Activated T-helper 1 cell treated with anti-CD3 and anti-CD28 coated beads, Interleukin-12 subunit alpha, Interleukin-12 subunit beta, Interleukin-2, Interleukin-4 antibody, amounts not matched to agents 30 ng/mL and 10 ng/mL and 1 ng/mL, durations not matched to agents 14 hours and 24 hours and 36 hours (primary cell): ENCODE measurements around the gene CD28. TPM values are rescaled to one million over a fixed set of nuclear protein-coding genes. Genes with fewer than 3 reads are reported as not detected.
"Not testable (repeated sequence)": the region's sequence is repeated elsewhere in the genome, so short reads cannot be mapped to it uniquely, and the experiment has no call there.

Experiments used
- DNase-seq: peaks from one replicate; pipeline ENCODE4 v3.0.0; 2021; ENCODE audit warnings: low spot score
- H3K27ac Mint-ChIP-seq: one replicate; pipeline ENCODE4 v1.8.0; 2021; ENCODE audit warnings: mild to moderate bottlenecking, mixed read lengths
- H3K27me3 Mint-ChIP-seq: one replicate; pipeline ENCODE4 v1.8.0; 2022; ENCODE audit warnings: mild to moderate bottlenecking, moderate library complexity, mixed read lengths; ENCODE audit not compliant: insufficient read depth
- H3K36me3 Mint-ChIP-seq: one replicate; pipeline ENCODE4 v1.8.0; 2021; ENCODE audit warnings: low read depth, mixed read lengths
- H3K4me1 Mint-ChIP-seq: one replicate; pipeline ENCODE4 v1.8.0; 2021; ENCODE audit warnings: low read depth, mixed read lengths
- H3K4me3 Mint-ChIP-seq: one replicate; pipeline ENCODE4 v1.8.0; 2021; ENCODE audit warnings: mild to moderate bottlenecking, moderate library complexity, mixed read lengths
- H3K9me3 Mint-ChIP-seq: one replicate; pipeline ENCODE4 v1.8.0; 2021; ENCODE audit warnings: mixed read lengths
- intact Hi-C: fragments of 100-400 bp; cut with micrococcal nuclease; formaldehyde crosslinking; loops from one replicate; pipeline ENCODE4 v1.15.1; 2024
- total RNA-seq: library from RNA; stranded (reverse); gene quantifications from 2 replicates; pipeline ENCODE4 v1.2.3, GENCODE V29; 2022

CD28 gene
- total RNA-seq, 1 donor from 2014 or later, result 132 TPM

DNA sequence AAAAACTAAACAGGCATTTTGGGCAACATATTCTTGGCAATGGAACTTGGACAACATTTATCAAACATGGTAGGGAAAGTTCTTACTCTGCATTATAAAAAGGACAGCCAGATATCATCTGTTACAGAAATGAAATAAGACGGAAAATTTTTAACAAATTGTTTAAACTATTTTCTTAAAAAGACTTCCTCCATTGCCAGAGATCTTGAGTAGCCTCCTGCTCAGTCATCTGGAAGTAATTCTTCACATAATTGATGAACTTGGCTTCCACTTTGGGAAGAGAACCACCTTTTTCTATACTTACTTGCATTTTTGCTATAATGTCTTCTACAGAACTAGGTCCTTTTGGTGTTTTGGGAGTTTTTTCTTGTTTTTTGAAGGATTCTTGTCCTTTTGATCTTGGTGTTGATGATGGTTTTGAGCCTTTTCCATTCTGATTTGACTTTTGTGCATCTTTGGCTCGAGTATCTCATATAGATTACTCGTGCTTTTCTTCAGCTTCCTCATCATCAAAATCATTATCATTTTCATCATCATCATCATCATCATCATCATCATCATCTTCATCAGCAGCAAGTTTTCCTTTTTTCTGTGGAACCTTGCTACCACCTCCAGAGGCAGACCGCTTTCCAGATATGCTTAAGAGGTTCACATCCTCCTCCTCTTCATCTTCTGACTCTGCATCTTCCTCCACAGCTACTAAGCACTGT, 66.2 kb downstream of the CD28 start:
- intact Hi-C loops, result no loop called here
- peaks cover 25% of the 10 kb centered on the region for H3K4me1 Mint-ChIP-seq
- no peak overlapping the region for H3K4me3 Mint-ChIP-seq
- no peaks in the 10 kb centered on the region for H3K27me3 Mint-ChIP-seq
- DNase-seq, result no peak
- H3K9me3 Mint-ChIP-seq, result peaks cover 29% of the 10 kb centered on the region
- H3K27ac Mint-ChIP-seq, result no peak overlapping the region
- H3K36me3 Mint-ChIP-seq, result peaks cover 39% of the 10 kb centered on the region

DNA sequence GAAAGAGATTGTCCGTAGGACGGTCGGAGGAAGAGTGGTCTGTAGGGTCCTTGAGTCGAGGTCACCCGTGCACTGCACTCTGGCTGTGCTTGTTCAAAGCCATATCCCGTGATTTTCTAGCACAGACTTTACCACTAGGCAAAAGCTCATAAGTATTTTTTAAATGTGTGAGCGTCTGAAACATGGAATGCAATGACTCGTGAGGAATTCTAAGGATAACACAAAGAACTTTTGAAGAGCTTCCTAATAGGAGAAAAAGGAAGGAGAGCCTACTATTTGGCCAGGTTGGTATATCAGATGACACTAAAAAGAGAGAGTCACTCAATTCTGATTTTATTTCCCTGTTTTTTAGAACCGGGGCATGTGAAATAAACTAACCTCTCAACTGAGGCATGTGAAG, 68.3 kb downstream of the CD28 start:
- intact Hi-C loops, result no loop called here
- Mint-ChIP-seq H3K36me3 (peaks cover 30% of the 10 kb centered on the region), H3K27ac (no peak overlapping the region), H3K4me1 (peaks cover 34% of the 10 kb centered on the region), H3K27me3 (no peaks in the 10 kb centered on the region), H3K9me3 (peaks cover 21% of the 10 kb centered on the region), H3K4me3 (no peak overlapping the region)
- no peak for DNase-seq

DNA sequence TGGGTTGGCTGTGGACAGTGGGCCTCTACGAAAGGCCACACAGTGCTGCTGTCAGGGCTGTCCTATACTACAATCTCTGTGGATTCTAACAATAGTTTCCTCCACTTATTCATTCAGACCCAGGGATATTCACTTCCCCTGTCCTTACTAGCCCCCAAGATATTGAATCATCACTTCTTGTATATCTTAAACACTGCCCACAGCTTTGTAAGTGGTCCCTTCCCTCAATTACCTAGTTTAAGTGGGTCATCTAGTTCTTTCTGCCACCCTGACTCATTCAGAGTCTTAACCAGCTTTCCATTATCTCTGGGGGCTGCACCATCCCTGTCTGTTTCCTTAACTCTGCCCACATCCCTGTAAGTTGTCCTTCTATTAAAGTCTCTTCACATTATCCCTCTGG, 69.2 kb downstream of the CD28 start:
- no peak overlapping the region for H3K4me3 Mint-ChIP-seq
- H3K9me3 Mint-ChIP-seq, result peaks cover 20% of the 10 kb centered on the region
- no peak for DNase-seq
- H3K27me3 Mint-ChIP-seq, result no peaks in the 10 kb centered on the region
- no peak overlapping the region for H3K27ac Mint-ChIP-seq
- peaks cover 22% of the 10 kb centered on the region for H3K36me3 Mint-ChIP-seq
- intact Hi-C loops, result no loop called here
- peaks cover 41% of the 10 kb centered on the region for H3K4me1 Mint-ChIP-seq

DNA sequence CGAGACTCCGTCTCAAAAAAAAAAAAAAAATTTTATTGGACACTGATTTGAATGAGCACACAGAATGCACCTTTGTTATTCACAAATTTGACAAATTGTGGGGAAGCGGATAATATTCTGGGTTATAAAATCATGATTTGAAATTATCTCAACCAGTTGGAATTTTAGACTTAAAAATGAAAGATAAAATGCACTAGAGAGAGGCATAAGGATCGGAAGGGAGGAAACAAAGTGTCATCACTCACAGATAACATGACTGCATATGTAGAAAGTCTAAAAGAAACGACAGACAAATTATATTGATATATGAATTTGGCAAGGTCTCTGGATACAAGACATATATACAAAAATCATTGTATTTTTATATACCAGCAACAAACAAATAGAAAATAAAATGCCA, 70.6 kb downstream of the CD28 start:
- no peak overlapping the region for H3K27ac Mint-ChIP-seq
- peaks cover 45% of the 10 kb centered on the region for H3K4me1 Mint-ChIP-seq
- no peak overlapping the region for H3K4me3 Mint-ChIP-seq
- peaks cover 20% of the 10 kb centered on the region for H3K9me3 Mint-ChIP-seq
- intact Hi-C loops, result no loop called here
- no peak for DNase-seq
- H3K36me3 Mint-ChIP-seq, result peaks cover 22% of the 10 kb centered on the region
- H3K27me3 Mint-ChIP-seq, result no peaks in the 10 kb centered on the region

- H3K27me3 Mint-ChIP-seq, DNase-seq, intact Hi-C loops, H3K4me3 Mint-ChIP-seq: not testable (repeated sequence)
- H3K4me1 Mint-ChIP-seq, result peaks cover 49% of the 10 kb centered on the region
- peaks cover 11% of the 10 kb centered on the region for H3K36me3 Mint-ChIP-seq
- H3K9me3 Mint-ChIP-seq, result peaks cover 17% of the 10 kb centered on the region
- H3K27ac Mint-ChIP-seq, result peak overlapping the region; percentile 54
These were observed 73.1 kb downstream of the CD28 start for GRCh38 chr2:203779477-203780073.

DNA sequence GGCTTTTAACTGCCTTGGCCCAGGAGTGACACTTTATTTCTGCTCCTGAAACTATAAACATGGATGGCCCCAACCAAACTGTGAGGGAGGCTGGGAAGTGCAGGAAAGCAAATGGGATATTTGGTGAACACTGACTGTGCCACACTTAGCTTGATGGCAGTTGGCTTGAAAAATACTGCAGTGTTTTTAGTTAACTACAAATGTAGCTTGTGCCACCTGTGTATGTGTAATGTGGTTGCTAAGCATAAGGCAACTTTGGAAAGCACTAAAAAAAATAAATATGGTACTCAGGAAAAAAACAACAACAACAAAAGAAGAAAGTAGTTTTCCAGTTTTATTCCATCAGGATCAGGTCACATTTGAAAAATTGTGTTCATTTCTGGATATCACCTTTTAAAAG, 73.8 kb downstream of the CD28 start:
- peak overlapping the region; percentile 54 for H3K27ac Mint-ChIP-seq
- H3K9me3 Mint-ChIP-seq, result peaks cover 17% of the 10 kb centered on the region
- peaks cover 11% of the 10 kb centered on the region for H3K36me3 Mint-ChIP-seq
- no peak overlapping the region for H3K4me3 Mint-ChIP-seq
- DNase-seq, result no peak
- no peaks in the 10 kb centered on the region for H3K27me3 Mint-ChIP-seq
- H3K4me1 Mint-ChIP-seq, result peaks cover 54% of the 10 kb centered on the region
- intact Hi-C loops, result no loop called here

DNA sequence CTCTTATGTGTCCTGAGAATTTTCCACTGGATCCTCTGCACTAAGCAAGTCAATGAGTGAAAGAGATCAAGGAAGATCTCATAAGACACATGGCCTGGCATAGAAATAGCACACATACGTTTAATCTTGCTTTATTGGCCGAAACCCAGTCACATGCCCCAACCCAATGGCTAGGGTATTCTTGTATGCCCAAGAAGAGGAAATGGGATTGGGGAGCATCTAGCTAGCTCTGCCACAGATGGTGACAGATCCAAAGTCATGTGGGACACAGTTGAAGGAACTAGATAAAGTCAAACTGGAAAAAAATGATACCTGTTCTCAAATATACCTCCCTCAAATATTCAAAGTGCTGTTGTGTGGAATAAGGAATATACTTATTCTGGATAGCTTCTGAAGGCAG, 74.7 kb downstream of the CD28 start:
- no peak for DNase-seq
- peaks cover 11% of the 10 kb centered on the region for H3K36me3 Mint-ChIP-seq
- intact Hi-C loops, result no loop called here
- H3K4me3 Mint-ChIP-seq, result no peak overlapping the region
- H3K4me1 Mint-ChIP-seq, result peaks cover 54% of the 10 kb centered on the region
- H3K9me3 Mint-ChIP-seq, result peaks cover 17% of the 10 kb centered on the region
- no peaks in the 10 kb centered on the region for H3K27me3 Mint-ChIP-seq
- peak overlapping the region; percentile 48 for H3K27ac Mint-ChIP-seq

- peaks cover 63% of the 10 kb centered on the region for H3K4me1 Mint-ChIP-seq
- intact Hi-C loops, result loop anchor here (1.0 to 2.0 kb wide), 12 partner anchors 19 to 298 kb away; no protein-coding TSS in a partner anchor
- H3K9me3 Mint-ChIP-seq, result peaks cover 14% of the 10 kb centered on the region
- H3K4me3 Mint-ChIP-seq, result no peak overlapping the region
- H3K27ac Mint-ChIP-seq, result peak overlapping the region; percentile 92
- H3K27me3 Mint-ChIP-seq, result no peaks in the 10 kb centered on the region
- DNase-seq, result peak; percentile 50
- peaks cover 6% of the 10 kb centered on the region for H3K36me3 Mint-ChIP-seq
These were observed 76.0 kb downstream of the CD28 start for GRCh38 chr2:203782262-203782976.

- intact Hi-C loops, result loop anchor here (2.0 kb wide), 1 partner anchor 109 kb away; no protein-coding TSS in a partner anchor
- Mint-ChIP-seq H3K27ac (peak overlapping the region; percentile 6), H3K4me1 (peaks cover 63% of the 10 kb centered on the region), H3K4me3 (no peak overlapping the region), H3K27me3 (no peaks in the 10 kb centered on the region), H3K36me3 (peaks cover 6% of the 10 kb centered on the region), H3K9me3 (peaks cover 13% of the 10 kb centered on the region)
- no peak for DNase-seq
These were observed 77.2 kb downstream of the CD28 start for GRCh38 chr2:203783496-203784203.

DNA sequence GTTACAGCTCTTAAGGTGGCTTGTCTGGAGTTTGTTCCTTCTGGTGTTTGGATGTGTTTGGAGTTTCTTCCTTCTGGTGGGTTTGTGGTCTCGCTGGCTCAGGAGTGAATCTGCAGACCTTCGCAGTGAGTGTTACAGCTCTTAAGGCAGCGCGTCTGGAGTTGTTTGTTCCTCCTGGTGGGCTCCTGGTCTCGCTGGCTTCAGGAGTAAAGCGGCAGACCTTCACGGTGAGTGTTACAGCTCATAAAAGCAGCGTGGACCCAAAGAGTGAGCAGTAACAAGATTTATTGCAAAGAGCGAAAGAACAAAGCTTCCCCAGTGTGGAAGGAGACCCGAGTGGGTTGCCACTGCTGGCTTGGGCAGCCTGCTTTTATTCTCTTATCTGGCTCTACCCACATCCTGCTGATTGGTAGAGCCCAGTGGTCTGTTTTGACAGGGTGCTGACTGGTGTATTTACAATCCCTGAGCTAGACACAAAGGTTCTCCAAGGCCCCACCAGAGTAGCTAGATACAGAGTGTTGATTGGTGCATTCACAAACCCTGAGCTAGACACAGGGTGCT, 78.4 kb downstream of the CD28 start:
- H3K27me3 Mint-ChIP-seq, H3K36me3 Mint-ChIP-seq, DNase-seq, intact Hi-C loops, H3K9me3 Mint-ChIP-seq: not testable (repeated sequence)
- peak overlapping the region; percentile 5 for H3K4me3 Mint-ChIP-seq
- peak overlapping the region; percentile 23 for H3K27ac Mint-ChIP-seq
- H3K4me1 Mint-ChIP-seq, result peaks cover 54% of the 10 kb centered on the region

DNA sequence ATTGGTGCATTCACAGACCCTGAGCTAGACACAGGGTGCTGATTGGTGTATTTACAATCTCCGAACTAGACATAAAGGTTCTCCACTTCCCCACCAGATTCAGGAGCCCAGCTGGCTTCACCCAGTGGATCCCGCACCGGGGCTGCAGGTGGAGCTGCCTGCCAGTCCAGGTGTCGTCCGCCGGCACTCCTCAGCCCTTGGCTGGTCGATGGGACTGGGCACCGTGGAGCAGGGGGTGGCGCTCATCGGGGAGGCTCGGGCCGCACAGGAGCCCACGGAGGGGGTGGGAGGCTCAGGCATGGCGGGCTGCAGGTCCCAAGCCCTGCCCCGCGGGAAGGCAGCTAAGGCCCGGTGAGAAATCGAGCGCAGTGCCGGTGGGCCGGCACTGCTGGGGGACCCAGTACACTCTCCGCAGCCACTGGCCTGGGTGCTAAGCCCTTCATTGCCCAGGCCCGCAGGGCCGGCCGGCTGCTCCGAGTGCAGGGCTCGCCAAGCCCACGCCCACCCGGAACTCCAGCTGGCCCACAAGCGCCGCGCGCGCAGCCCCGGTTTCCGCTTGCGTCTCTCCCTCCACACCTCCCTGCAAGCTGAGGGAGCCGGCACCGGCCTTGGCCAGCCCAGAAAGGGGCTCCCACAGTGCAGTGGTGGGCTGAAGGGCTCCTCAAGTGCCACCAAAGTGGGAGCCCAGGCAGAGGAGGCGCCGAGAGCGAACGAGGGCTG, 79.1 kb downstream of the CD28 start:
- DNase-seq, H3K27me3 Mint-ChIP-seq, H3K27ac Mint-ChIP-seq, H3K9me3 Mint-ChIP-seq, H3K36me3 Mint-ChIP-seq, H3K4me3 Mint-ChIP-seq, intact Hi-C loops: not testable (repeated sequence)
- H3K4me1 Mint-ChIP-seq, result peaks cover 47% of the 10 kb centered on the region
